ENCODE results near the gene GPR62. TPM values are rescaled to one million over a fixed set of nuclear protein-coding genes. Genes with fewer than 3 reads are reported as not detected.
"Not testable (repeated sequence)": the region's sequence is repeated elsewhere in the genome, so short reads cannot be mapped to it uniquely, and the experiment has no call there.

The GPR62 gene
- total and polyA plus RNA-seq, 2 donors (not counting 3 experiments of a cell fraction or from before 2014, with no cell fraction given) = 0.04 to 0.15 TPM

GRCh38 chr3:51988286-51989146 lies 33.3 kb downstream of the GPR62 start:
- H3K4me2 ChIP-seq (ENCODE audit: insufficient read depth, low read length) = no peak overlapping the region
- ChIA-PET CTCF (no interaction called here), POLR2A (no interaction called here)
- H4K20me1 ChIP-seq (replicated peaks; ENCODE audit: control insufficient read depth, extremely low read depth, insufficient read depth, low read length) = no peaks in the 10 kb centered on the region
- dilution Hi-C loops (cut with MboI; ENCODE audit: extremely low pct_ligation_motif_present, low sequenced_read_pairs) (no loop called here), intact Hi-C loops (cut with micrococcal nuclease) (no loop called here)
- H3K36me3 ChIP-seq (ENCODE audit: control insufficient read depth in 2 of 2, extremely low read depth in 1 of 2, insufficient read depth in 2 of 2, low read length in 2 of 2) = peaks cover 6 to 10% of the 10 kb centered on the region in 2 experiments
- no peak overlapping the region for H2AFZ ChIP-seq (ENCODE audit: low read depth, low read length)
- no peak overlapping the region for H3K9ac ChIP-seq (replicated peaks; ENCODE audit: extremely low read depth, insufficient read depth, low read length)
- DNase-seq (ENCODE audit: low read depth, low spot score) (no peak), FAIRE-seq (no peak)
- no peaks in the 10 kb centered on the region for H3K9me1 ChIP-seq (replicated peaks; ENCODE audit: control insufficient read depth, extremely low read depth, insufficient read depth, low read length)
- no peak for TF ChIP-seq FOS (IDR thresholded peaks at IDR 0.05; ENCODE audit: borderline replicate concordance, insufficient read depth, low read length)
- TF ChIP-seq POLR2AphosphoS5 (IDR thresholded peaks at IDR 0.05; ENCODE audit: insufficient read depth, low read depth, low read length) = no peak
- TF ChIP-seq CTCF (IDR thresholded peaks at IDR 0.05; ENCODE audit: extremely low read depth in 1 of 2, insufficient read depth in 1 of 2, low read depth in 1 of 2, low read length in 2 of 2) = no peak
- TF ChIP-seq POLR2A (IDR thresholded peaks at IDR 0.05; ENCODE audit: low read depth, low read length) = no peak
- no peak for TF ChIP-seq JUN (IDR thresholded peaks at IDR 0.05; ENCODE audit: borderline replicate concordance, insufficient read depth, insufficient read length, low read depth)
- TF ChIP-seq GATA2 (IDR thresholded peaks at IDR 0.05; ENCODE audit: insufficient read depth, insufficient read length, low read depth, low read length) = no peak
- TF ChIP-seq EZH2 (IDR thresholded peaks at IDR 0.05; ENCODE audit: borderline replicate concordance, low read depth, low read length, severe bottlenecking) = no peak
- no peak for TF ChIP-seq MYC (IDR thresholded peaks at IDR 0.05; ENCODE audit: low read depth, low read length)
- TF ChIP-seq MAX (IDR thresholded peaks at IDR 0.05; ENCODE audit: insufficient read depth, insufficient read length) = no peak
- H3K27ac ChIP-seq (ENCODE audit: insufficient read depth, low read depth, low read length) = no peak overlapping the region
- no peaks in the 10 kb centered on the region for H3K27me3 ChIP-seq (ENCODE audit: control insufficient read depth in 2 of 2, insufficient read depth in 2 of 2, low read length in 2 of 2)
- no TSS peak for BruUV-seq (replicated peaks)
- peaks cover 11% of the 10 kb centered on the region for H3K79me2 ChIP-seq (ENCODE audit: control insufficient read depth, insufficient read depth, low read length)
- H3K9me3 ChIP-seq (replicated peaks; ENCODE audit: control insufficient read depth, insufficient read depth, low read length) = no peaks in the 10 kb centered on the region
- no peak overlapping the region for H3K4me3 ChIP-seq (replicated peaks in 1 of 3; ENCODE audit: insufficient read depth in 1 of 3, low read depth in 1 of 3, low read length in 3 of 3)
- H3K4me1 ChIP-seq (ENCODE audit: control insufficient read depth, extremely low read depth, insufficient read depth, low read length) = peaks cover 4% of the 10 kb centered on the region

GRCh38 chr3:51990501-51990971 lies 35.4 kb downstream of the GPR62 start:
- H2AFZ ChIP-seq (ENCODE audit: low read depth, low read length); H4K20me1 ChIP-seq (replicated peaks; ENCODE audit: control insufficient read depth, extremely low read depth, insufficient read depth, low read length); H3K9me1 ChIP-seq (replicated peaks; ENCODE audit: control insufficient read depth, extremely low read depth, insufficient read depth, low read length); intact Hi-C loops (cut with micrococcal nuclease); DNase-seq (ENCODE audit: low read depth, low spot score); BruUV-seq (replicated peaks); H3K4me2 ChIP-seq (ENCODE audit: insufficient read depth, low read length); H3K4me3 ChIP-seq (replicated peaks in 1 of 3; ENCODE audit: insufficient read depth in 1 of 3, low read depth in 1 of 3, low read length in 3 of 3); H3K9me3 ChIP-seq (replicated peaks; ENCODE audit: control insufficient read depth, insufficient read depth, low read length); FAIRE-seq; H3K27me3 ChIP-seq (ENCODE audit: control insufficient read depth in 2 of 2, insufficient read depth in 2 of 2, low read length in 2 of 2); POLR2A ChIA-PET; H3K27ac ChIP-seq (ENCODE audit: insufficient read depth, low read depth, low read length); H3K9ac ChIP-seq (replicated peaks; ENCODE audit: extremely low read depth, insufficient read depth, low read length): not testable (repeated sequence)
- CTCF ChIA-PET = interaction anchor here (0.9 to 1.4 kb wide), 2 partner anchors 8 to 16 kb away, joined by 3 read pairs; no protein-coding TSS in a partner anchor
- peaks cover 28% of the 10 kb centered on the region for H3K79me2 ChIP-seq (ENCODE audit: control insufficient read depth, insufficient read depth, low read length)
- dilution Hi-C loops (cut with MboI; ENCODE audit: extremely low pct_ligation_motif_present, low sequenced_read_pairs) = loop anchor here (10.0 kb wide), 1 partner anchor 154 kb away; no protein-coding TSS in a partner anchor
- peaks cover 14% of the 10 kb centered on the region for H3K4me1 ChIP-seq (ENCODE audit: control insufficient read depth, extremely low read depth, insufficient read depth, low read length)
- peaks cover 16 to 20% of the 10 kb centered on the region in 2 experiments for H3K36me3 ChIP-seq (ENCODE audit: control insufficient read depth in 2 of 2, extremely low read depth in 1 of 2, insufficient read depth in 2 of 2, low read length in 2 of 2)

Measured in endothelial cell of umbilical vein (primary cell).